Measurements from ENCODE around the gene TMOD1.

The TMOD1 gene

DNA sequence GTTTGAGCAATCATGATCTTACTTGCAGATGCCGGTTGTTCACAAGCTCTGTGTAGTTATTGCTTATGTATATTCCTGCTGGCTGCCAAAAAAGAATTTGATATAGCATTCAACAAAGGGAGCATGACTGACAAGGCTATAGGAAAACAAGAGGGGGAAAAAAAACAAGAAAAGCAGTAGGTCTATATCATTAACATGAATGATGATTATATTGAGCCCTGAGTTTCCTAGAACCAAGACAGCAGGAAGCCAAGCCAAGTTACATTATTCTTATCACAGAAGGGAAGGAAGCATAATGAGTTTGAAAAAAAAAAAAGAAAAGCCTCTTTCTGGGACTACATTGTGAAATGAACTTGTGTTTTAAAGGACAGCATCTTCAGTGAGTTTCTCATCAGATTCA, 90.7 kb downstream of the TMOD1 start:
- Histone ChIP-seq H3K9ac (ENCODE audit: low read length) (no peak overlapping the region), H3K27me3 (replicated peaks; ENCODE audit: control insufficient read depth, insufficient read depth, low read length) (peaks cover 9% of the 10 kb centered on the region), H3K4me3 (ENCODE audit: low read length) (no peak overlapping the region), H3K4me1 (ENCODE audit: control insufficient read depth, insufficient read depth, low read length) (peaks cover 3% of the 10 kb centered on the region), H3K36me3 (ENCODE audit: control insufficient read depth, insufficient read depth, low read length, severe bottlenecking) (no peaks in the 10 kb centered on the region), H3K9me3 (ENCODE audit: control insufficient read depth, low read length) (no peaks in the 10 kb centered on the region)
- DNase-seq (ENCODE audit: low read depth), result no peak

DNA sequence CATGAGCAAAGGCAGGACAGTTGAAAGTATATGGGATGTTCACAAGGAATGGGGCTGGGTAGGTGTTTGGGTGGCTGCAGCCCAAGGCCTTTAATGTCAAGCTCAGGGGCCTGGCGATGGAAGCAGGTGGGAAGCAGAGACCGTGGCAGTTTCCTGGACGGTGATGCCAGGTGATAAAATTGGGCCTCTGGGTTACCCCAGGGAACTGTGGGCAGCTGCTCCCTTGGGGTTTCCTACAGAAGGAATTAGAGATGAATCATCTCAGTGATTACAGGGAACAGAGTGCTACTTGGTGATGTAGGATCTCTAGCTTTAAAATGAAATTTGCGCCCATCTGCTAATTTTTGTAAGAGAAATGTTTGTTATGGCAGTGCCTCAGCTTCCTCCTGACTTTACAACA, 92.5 kb downstream of the TMOD1 start:
- Histone ChIP-seq H3K9ac (ENCODE audit: low read length) (no peak overlapping the region), H3K36me3 (ENCODE audit: control insufficient read depth, insufficient read depth, low read length, severe bottlenecking) (no peaks in the 10 kb centered on the region), H3K4me3 (ENCODE audit: low read length) (no peak overlapping the region), H3K4me1 (ENCODE audit: control insufficient read depth, insufficient read depth, low read length) (peaks cover 10% of the 10 kb centered on the region), H3K27me3 (replicated peaks; ENCODE audit: control insufficient read depth, insufficient read depth, low read length) (peaks cover 9% of the 10 kb centered on the region), H3K9me3 (ENCODE audit: control insufficient read depth, low read length) (no peaks in the 10 kb centered on the region)
- DNase-seq (ENCODE audit: low read depth), result peak; percentile 7

DNA sequence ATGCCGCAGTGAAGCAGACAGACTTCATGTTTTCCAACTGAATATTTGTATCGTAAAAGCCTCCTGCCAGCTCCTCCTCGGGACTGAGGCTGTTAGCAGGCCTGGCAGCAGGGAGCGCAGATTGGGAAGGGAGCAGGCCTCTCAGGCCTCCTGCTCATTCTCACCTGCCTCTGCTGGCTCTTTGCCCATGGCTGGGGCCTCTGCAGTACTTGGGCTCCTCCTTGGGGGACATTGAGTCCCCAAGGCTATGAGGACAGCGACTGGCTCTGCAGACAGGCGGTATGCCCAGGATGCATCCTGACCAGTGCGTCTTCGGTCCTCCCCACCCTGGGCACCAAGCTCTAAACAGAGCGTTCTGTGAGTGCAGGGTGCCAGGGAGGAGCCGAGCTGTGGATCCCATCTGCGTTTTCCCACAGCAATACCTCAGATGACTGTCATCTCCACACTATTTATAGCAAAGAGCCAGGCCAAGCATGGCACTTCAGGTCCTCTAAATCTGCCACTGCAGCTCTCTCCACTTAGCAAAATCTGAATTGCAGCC, 93.0 kb downstream of the TMOD1 start:
- no peak for DNase-seq (ENCODE audit: low read depth)

DNA sequence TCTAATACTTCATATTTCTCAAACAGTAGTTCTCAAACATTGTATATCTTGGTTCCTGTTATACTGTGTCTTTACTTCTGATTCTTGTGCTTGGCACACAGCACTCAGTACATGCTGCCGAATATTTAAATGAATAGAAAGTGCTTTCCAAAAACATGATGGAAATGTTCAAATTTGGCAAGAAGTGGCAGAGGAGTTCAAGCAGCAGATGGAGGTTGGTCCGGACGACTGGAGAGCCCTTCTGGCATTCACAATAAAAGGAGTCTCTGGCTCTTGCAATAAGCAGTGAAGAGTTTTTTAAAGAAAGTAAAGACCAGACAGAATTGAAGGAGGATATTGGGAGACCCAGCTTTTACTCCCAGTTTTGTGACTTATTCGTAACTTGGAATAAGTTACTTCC, 95.4 kb downstream of the TMOD1 start:
- no peak overlapping the region for H3K4me3 ChIP-seq (ENCODE audit: low read length)
- H3K9me3 ChIP-seq (ENCODE audit: control insufficient read depth, low read length), result no peaks in the 10 kb centered on the region
- peaks cover 9% of the 10 kb centered on the region for H3K36me3 ChIP-seq (ENCODE audit: control insufficient read depth, insufficient read depth, low read length, severe bottlenecking)
- H3K27me3 ChIP-seq (replicated peaks; ENCODE audit: control insufficient read depth, insufficient read depth, low read length), result peaks cover 9% of the 10 kb centered on the region
- H3K9ac ChIP-seq (ENCODE audit: low read length), result no peak overlapping the region
- peaks cover 33% of the 10 kb centered on the region for H3K4me1 ChIP-seq (ENCODE audit: control insufficient read depth, insufficient read depth, low read length)
- DNase-seq (ENCODE audit: low read depth), result no peak

More for the DNA sequence above, 93.0 kb downstream of the TMOD1 start:
- H3K9me3 ChIP-seq (ENCODE audit: control insufficient read depth, low read length), result no peaks in the 10 kb centered on the region
- peaks cover 14% of the 10 kb centered on the region for H3K4me1 ChIP-seq (ENCODE audit: control insufficient read depth, insufficient read depth, low read length)
- no peak overlapping the region for H3K4me3 ChIP-seq (ENCODE audit: low read length)
- peaks cover 9% of the 10 kb centered on the region for H3K27me3 ChIP-seq (replicated peaks; ENCODE audit: control insufficient read depth, insufficient read depth, low read length)
- H3K9ac ChIP-seq (ENCODE audit: low read length), result no peak overlapping the region
- H3K36me3 ChIP-seq (ENCODE audit: control insufficient read depth, insufficient read depth, low read length, severe bottlenecking), result no peaks in the 10 kb centered on the region

DNA sequence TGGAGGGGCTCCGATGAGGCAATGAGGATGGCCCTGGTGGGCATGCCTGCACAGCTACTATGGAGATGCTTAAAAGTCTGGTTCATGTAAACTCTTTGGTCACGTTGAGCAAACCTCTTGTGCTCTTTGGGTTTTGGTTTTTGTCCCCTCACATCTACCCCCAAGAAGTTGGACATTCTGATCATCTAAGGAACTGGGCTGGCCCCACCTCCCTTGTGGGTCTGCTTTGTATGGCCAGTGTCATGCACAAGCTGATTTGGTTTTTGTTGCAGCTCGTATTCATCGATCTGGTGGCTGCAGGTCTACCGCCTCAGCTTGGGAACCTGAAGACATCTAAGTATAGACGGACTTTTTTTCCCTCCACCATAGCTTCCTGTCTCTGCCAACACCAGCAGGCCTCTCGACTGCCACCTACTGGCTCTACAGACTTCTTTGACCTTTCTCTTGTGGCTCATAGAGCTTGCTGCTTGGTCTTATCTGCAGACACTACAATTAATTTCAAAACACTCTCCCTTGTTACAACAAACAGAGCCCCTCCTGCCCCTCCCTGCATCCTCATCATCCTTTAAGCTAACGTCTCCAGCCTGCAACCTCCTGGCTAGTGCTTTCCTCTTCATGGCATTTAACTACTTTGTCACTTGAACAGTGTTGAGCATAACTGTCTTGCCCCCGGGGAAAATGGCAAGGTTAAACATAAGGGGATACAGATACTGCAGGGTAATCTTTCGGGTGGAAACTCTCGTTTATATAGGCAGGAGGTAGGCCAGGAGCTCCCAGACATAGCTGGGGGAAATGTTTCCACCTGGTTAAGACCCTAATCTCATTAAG, 97.2 kb downstream of the TMOD1 start:
- no peak overlapping the region for H3K9ac ChIP-seq (ENCODE audit: low read length)
- peaks cover 25% of the 10 kb centered on the region for H3K36me3 ChIP-seq (ENCODE audit: control insufficient read depth, insufficient read depth, low read length, severe bottlenecking)
- peak; percentile 88 for DNase-seq (ENCODE audit: low read depth)
- no peaks in the 10 kb centered on the region for H3K9me3 ChIP-seq (ENCODE audit: control insufficient read depth, low read length)
- H3K4me1 ChIP-seq (ENCODE audit: control insufficient read depth, insufficient read depth, low read length), result peaks cover 40% of the 10 kb centered on the region
- no peak overlapping the region for H3K4me3 ChIP-seq (ENCODE audit: low read length)
- peaks cover 4% of the 10 kb centered on the region for H3K27me3 ChIP-seq (replicated peaks; ENCODE audit: control insufficient read depth, insufficient read depth, low read length)

DNA sequence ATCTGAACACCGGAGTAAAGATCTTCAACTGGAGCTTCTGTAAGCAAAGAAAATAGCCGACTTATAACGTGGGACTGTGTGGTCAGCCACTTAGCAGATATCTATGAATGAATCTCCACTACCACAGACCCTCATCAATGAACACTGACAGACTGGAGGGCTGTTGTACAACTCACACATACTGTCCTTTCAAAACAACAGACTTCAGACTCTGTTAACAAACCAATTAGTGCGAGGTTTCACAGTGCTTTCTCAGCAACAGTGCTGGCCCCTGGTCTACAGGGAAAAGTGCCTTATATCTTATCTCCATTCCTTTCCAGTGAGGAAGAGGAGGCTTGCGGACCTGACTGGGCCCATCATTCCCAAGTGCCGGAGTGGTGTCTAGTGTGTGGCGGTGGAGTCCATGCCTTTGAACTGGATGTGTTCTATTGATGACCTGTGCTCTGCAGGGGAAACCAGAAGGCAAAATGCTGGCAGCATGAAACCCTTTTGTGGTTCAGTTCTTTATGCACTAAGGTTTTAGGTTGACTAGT, 97.9 kb downstream of the TMOD1 start:
- Histone ChIP-seq H3K4me3 (ENCODE audit: low read length) (no peak overlapping the region), H3K36me3 (ENCODE audit: control insufficient read depth, insufficient read depth, low read length, severe bottlenecking) (peaks cover 32% of the 10 kb centered on the region), H3K9ac (ENCODE audit: low read length) (peak overlapping the region; percentile 39), H3K27me3 (replicated peaks; ENCODE audit: control insufficient read depth, insufficient read depth, low read length) (peaks cover 4% of the 10 kb centered on the region), H3K4me1 (ENCODE audit: control insufficient read depth, insufficient read depth, low read length) (peaks cover 40% of the 10 kb centered on the region), H3K9me3 (ENCODE audit: control insufficient read depth, low read length) (no peaks in the 10 kb centered on the region)
- DNase-seq (ENCODE audit: low read depth), result no peak

DNA sequence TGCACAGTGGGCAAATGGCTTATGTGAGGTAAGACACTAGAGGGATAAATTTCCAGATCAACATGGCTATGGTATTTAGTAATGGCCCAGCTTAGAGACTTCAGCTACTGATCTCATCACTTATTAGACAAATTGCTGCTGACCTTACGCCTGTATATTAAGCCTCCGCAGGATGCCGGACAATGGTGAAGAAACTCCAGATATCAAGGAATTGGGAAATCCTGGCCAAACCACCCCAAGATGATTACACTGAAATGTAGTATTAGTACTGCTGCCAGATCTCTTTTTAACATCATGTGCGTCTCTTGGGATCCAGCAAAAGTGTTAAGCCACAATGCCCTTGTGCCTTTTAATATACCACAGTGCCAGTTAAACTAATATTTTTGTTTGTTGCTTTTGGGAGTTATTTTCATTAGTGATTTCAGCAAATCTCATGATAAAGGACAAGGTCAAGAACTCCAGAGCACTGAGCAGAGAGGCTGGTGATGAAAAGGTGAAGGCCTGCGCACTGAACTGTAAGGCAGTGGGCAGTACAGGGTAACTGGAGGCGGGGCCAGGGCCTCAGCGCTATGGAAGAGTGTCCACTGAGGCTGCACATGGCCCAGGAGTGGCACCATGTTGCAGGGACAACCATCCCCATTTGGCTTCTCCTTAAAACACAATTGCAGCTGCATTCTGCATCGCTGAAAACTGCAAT, 99.2 kb downstream of the TMOD1 start:
- H3K4me1 ChIP-seq (ENCODE audit: control insufficient read depth, insufficient read depth, low read length), result peaks cover 40% of the 10 kb centered on the region
- peak overlapping the region; percentile 39 for H3K9ac ChIP-seq (ENCODE audit: low read length)
- no peak overlapping the region for H3K4me3 ChIP-seq (ENCODE audit: low read length)
- no peaks in the 10 kb centered on the region for H3K9me3 ChIP-seq (ENCODE audit: control insufficient read depth, low read length)
- peaks cover 45% of the 10 kb centered on the region for H3K36me3 ChIP-seq (ENCODE audit: control insufficient read depth, insufficient read depth, low read length, severe bottlenecking)
- peaks cover 4% of the 10 kb centered on the region for H3K27me3 ChIP-seq (replicated peaks; ENCODE audit: control insufficient read depth, insufficient read depth, low read length)
- DNase-seq (ENCODE audit: low read depth), result no peak

DNA sequence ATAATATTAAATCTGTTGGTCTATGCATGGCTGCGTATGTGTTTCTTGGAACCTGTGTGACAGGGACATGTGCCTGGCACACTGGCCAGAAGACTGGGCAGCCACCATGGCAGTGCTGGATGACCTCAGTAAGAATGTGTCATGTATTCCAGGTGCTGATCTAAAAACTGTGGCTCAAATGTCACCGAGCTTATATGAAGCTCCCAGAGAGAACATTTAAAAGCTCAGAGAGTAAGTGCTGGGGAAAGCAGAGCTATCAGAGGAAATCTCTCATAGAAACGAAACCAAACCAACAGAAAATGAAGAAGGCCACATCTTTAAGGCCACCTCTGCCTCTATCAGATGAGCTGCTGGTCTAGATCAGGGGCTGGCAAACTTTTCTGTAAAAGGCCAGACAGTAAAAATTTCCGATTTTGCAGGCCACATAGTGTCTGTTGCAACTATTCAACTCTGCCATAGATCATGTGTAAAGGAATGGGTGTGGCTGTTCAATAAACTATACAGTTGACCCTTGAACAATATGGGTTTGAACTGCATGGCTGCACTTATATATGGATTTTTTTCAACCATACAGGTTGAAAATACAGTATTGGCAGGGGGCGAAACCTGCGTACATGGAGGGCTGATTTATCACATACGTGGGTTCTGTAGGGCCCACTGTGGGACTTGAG, 99.9 kb downstream of the TMOD1 start:
- Histone ChIP-seq H3K4me1 (ENCODE audit: control insufficient read depth, insufficient read depth, low read length) (peaks cover 40% of the 10 kb centered on the region), H3K9me3 (ENCODE audit: control insufficient read depth, low read length) (no peaks in the 10 kb centered on the region), H3K4me3 (ENCODE audit: low read length) (no peak overlapping the region), H3K36me3 (ENCODE audit: control insufficient read depth, insufficient read depth, low read length, severe bottlenecking) (peaks cover 49% of the 10 kb centered on the region), H3K9ac (ENCODE audit: low read length) (no peak overlapping the region), H3K27me3 (replicated peaks; ENCODE audit: control insufficient read depth, insufficient read depth, low read length) (peaks cover 2% of the 10 kb centered on the region)
- no peak for DNase-seq (ENCODE audit: low read depth)

DNA sequence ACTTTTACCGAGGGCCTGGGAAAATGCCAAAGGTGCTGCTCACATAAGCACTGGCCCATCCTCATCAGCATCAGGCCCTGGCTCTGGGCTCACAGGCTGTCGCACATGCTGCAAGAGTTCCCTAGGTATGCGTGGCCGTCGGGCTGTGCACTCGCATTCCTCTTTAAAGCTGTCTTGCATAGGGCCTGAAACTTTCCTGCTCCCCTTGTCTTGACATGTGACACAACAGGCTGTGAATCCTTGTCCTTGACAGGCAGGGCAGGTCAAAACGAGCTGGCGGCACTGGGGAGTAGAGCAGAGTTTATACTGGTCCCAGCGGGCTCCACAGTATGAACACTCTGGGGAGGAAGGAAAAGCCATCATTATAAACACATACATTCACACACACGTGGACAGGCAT, 101.0 kb downstream of the TMOD1 start:
- Histone ChIP-seq H3K4me1 (ENCODE audit: control insufficient read depth, insufficient read depth, low read length) (peaks cover 37% of the 10 kb centered on the region), H3K27me3 (replicated peaks; ENCODE audit: control insufficient read depth, insufficient read depth, low read length) (no peaks in the 10 kb centered on the region), H3K9me3 (ENCODE audit: control insufficient read depth, low read length) (no peaks in the 10 kb centered on the region), H3K36me3 (ENCODE audit: control insufficient read depth, insufficient read depth, low read length, severe bottlenecking) (peaks cover 55% of the 10 kb centered on the region), H3K9ac (ENCODE audit: low read length) (no peak overlapping the region), H3K4me3 (ENCODE audit: low read length) (no peak overlapping the region)
- no peak for DNase-seq (ENCODE audit: low read depth)

DNA sequence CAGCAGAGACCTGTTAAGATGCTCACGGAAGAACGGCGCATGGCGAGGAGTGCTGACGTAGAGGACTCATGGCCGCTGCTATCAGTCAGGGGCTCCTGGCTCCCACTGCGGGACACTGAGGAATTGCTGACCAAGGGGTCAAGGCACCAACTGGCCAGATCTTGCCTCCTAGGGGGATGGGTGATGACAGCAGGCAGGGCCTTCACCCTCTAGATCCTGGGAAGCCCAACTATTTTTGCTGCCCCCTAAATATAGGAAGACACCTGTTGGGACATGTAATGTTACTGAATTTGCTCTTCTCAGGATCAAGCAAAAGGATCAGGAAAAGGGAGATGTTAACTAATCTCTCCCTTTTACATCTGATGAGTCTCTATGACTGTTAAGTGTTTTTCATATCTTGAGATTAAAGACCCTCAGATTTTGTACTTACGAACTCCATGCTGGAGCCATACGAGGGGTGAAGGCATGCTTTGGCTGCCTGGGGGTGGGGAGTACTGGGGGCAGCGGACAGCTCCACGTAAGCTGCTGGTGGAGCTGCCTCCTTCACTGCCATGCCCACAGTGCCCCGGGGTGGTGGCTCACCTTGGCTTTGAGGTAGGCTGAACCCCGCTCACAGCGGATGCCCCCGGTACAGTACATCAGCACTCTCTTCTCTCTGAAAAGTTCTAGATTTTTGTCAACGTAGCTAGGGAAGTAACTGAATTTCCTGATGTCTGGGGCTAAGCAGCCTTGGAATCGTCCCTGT, 103.6 kb downstream of the TMOD1 start:
- H3K9ac ChIP-seq (ENCODE audit: low read length), result no peak overlapping the region
- no peaks in the 10 kb centered on the region for H3K9me3 ChIP-seq (ENCODE audit: control insufficient read depth, low read length)
- H3K36me3 ChIP-seq (ENCODE audit: control insufficient read depth, insufficient read depth, low read length, severe bottlenecking), result peaks cover 62% of the 10 kb centered on the region
- peaks cover 21% of the 10 kb centered on the region for H3K4me1 ChIP-seq (ENCODE audit: control insufficient read depth, insufficient read depth, low read length)
- no peaks in the 10 kb centered on the region for H3K27me3 ChIP-seq (replicated peaks; ENCODE audit: control insufficient read depth, insufficient read depth, low read length)
- H3K4me3 ChIP-seq (ENCODE audit: low read length), result no peak overlapping the region
- no peak for DNase-seq (ENCODE audit: low read depth)

Data from adipocyte (in vitro differentiated cells).